NCI-H128 (cell line): ENCODE results near the gene ADI1.
"Not testable (repeated sequence)": the region's sequence is repeated elsewhere in the genome, so short reads cannot be mapped to it uniquely, and the experiment has no call there.

Experiments used
- DNase-seq: peaks from one replicate; lab custom pipeline; 2025; ENCODE audit not compliant: unreplicated experiment; lab: John Stamatoyannopoulos, UW

Gene ADI1

GRCh38 chr2:3529316-3530025, 10.1 kb upstream of the ADI1 start:
- DNase-seq, result no peak

- DNase-seq, result no peak
Observed at GRCh38 chr2:3527886-3528785, 8.8 kb upstream of the ADI1 start.

DNA sequence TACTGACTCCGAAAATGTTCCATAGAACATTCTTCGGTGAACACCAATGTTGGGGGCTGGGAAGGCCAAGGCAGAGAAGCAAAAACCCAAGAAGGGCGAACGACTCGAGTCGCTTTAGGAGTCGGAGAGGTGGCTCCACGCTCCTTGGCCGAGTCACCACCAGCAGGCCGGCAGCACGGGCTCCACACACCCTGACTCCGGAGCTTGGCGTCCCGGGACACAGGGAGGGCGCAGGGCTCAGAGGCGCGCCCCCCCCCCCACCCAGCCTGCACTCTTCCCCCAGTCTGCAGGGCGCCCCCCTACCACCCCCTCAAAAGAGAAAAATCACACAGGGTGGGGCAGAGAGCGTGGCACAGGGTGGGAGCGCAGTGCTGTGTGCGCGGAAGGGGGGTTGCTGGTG, 7.5 kb upstream of the ADI1 start:
- DNase-seq, result no peak

DNA sequence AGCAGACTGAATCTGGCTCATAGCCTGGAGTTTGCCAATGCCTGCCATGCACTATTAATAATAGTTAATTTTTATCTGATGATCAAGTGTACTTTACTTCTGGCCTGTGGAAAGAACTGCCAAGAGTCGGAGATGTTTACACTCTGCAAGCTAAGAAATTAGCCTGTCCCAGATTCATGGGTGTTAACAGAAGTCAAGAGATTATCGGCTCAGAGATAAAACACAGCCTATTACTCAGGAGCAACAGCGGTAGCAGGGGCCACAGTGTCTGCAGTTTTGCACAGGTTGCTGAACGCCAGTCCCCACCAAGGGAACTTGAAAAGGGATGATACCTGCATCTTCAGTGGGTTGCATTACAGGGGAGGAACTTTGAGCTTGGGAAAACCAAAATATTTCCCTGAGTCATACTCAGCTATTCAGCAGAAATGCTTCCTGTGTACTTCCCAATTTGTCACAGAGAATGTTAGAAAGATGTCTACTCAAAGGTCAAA, 4.3 kb upstream of the ADI1 start:
- no peak for DNase-seq

DNA sequence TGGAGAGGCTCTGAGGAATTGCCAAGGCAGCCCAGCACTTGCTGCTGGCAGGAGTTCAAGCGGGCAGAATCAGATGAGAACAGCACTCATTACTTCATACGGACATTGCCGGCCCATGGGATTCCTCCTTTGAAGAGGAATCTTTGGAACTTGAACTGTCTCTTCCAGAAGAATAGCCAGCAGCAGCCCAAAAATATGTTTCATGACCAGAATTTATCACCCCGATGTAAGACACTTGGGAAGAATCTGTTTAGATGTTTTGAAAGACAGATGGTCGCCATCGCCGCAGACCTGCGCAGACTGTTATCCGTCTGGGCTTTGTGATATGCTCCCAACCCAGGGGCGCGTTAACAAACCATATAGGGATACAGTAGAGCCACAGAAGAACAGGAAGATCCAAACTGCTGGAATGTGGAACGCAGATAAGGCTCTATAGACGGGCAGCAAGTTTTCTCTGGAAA, 3.7 kb upstream of the ADI1 start:
- DNase-seq, result no peak

- DNase-seq, result no peak
Observed at GRCh38 chr2:3520591-3520990, 1.3 kb upstream of the ADI1 start.

DNA sequence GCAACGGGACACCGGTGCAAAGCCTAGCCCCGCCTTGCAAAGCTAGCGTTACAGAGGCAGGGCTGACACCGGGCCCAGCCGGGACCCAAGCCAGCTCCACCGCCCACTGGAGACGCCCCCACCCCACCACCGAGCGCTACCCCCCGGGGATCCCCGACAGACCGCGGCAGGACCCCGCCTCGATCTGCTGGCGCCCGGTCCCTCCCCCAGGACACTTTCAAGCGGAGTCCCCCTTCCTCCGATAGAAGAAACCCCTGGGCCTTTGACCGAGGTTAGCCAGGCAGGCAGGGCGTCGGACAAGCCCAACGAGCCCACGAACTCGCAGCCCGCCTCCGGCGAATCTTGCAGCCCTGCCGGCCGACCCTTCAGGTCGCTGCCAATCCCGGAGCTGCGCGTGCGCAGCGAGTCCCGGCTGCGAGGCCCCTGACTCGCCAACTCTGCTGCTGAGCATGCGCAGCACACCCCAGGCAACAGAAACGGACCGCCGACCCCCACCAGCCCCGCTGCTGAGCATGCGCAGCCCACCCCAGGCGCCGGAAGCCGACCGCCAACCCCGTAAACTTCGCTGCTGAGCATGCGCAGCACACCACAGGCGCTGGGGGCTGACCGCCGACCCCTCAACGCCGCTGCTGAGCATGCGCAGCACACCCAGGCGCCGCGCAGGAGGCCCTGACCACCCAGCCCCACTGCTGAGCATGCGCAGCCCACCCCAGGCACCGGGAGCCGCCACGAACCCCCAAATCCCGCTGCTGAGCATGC, 656 bp downstream of the ADI1 start:
- peak; percentile 95 for DNase-seq

DNA sequence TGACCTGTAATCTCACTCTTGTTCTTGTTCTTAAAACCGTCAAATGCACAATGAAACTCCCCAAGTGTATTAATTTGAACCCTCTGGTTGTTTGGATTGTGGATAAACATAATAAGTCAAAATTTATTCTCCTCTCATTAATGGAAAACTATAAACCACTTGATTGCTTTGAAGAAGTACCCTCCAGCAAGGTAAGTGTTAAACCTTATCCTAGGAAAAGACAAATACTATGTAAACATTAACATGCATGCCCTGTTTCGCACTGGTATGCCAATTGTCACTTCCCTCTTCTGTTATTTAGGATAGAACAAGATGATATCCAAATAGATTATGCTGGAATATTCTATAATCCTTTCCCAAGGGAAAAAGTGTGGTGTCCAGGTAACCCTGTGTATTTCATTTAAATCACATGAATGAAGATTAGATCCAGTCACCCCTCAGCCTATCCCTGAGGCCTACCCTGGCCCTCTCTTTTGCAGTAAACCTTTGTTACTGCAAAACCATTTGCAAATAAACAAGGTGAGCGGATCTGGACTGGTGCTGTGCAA, 1.3 kb downstream of the ADI1 start:
- DNase-seq, result no peak

DNA sequence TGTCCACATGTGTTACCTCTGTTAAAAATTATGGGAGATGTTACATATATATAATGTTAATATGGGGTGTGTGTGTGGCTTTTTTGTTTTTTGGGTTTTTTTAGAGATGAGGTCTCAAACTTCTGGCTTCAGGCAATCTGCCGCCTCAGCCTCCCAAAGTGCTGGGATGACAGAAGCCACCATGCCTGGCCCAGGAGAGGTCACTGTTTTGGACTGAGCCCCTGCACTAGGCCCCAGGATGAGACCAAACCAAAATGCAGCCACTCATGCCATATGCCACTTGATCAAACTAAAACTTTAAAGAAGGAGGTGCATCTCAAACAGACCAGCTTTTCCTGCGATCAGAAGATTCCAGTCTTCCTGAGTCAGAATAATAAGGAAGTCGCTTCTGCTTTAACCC, 2.5 kb downstream of the ADI1 start:
- DNase-seq, result no peak

- DNase-seq, result not testable (repeated sequence)
Observed at GRCh38 chr2:3515438-3515837, 3.9 kb downstream of the ADI1 start.

DNA sequence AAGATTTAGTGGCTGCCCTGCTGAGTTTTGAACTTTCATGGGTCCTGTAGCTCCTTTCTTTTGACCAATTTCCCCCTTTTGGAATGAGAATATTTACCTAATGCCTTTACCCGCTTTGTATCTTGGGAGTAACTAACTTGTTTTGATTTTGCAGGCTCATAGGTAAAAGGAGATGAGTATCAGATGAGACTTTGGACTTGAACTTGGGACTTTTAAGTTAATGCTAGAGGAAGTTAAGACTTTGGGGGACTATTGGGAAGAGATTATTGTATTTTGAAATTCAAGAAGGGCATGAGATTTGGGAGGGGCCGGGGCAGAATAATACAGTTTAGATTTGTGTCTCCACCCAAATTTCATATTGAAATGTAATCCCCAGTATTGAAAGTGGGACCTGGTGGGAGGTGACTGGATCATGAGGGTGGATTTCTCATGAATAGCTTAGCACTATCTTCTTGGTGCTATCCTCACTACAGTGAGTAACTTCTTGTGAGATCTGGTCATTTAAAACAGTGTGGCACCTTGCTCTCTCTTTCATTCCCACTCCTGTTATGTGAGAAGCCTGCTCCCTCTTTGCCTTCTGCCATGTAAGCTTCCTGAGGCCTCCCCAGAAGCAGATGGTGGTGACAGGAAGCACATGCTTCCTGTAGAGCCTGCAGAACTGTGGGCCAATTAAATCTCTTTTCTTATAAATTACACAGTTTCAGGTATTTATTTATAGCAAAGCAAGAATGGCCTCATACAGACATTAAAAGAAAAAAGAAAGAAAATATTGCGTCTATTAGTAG, 6.1 kb downstream of the ADI1 start:
- no peak for DNase-seq

GRCh38 chr2:3512086-3512485, 7.2 kb downstream of the ADI1 start:
- no peak for DNase-seq

GRCh38 chr2:3505771-3506170, 13.6 kb downstream of the ADI1 start:
- no peak for DNase-seq

DNA sequence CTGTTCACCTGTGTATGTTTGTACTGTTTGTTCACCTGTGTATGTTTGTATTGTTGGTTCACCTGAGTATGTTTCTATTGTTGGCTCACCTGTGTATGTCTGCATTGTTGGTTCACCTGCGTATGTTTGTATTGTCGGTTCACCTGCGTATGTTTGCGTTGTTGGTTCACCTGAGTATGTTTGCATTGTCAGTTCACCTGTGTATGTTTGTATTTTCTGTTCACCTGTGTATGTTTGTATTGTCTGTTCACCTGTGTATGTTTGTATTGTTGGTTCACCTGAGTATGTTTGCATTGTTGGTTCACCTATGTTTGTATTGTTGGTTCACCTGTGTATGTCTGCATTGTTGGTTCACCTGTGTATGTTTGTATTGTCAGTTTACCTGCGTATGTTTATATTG, 14.6 kb downstream of the ADI1 start:
- no peak for DNase-seq

- no peak for DNase-seq
Observed at GRCh38 chr2:3503483-3503882, 15.8 kb downstream of the ADI1 start.

- DNase-seq, result no peak
Observed at GRCh38 chr2:3503046-3503445, 16.3 kb downstream of the ADI1 start.

- no peak for DNase-seq
Observed at GRCh38 chr2:3500326-3500899, 18.9 kb downstream of the ADI1 start.

- DNase-seq, result no peak
Observed at GRCh38 chr2:3498783-3499394, 20.4 kb downstream of the ADI1 start.

GRCh38 chr2:3496708-3497080, 22.6 kb downstream of the ADI1 start:
- DNase-seq, result not testable (repeated sequence)
